Measurements from ENCODE around the gene OSBPL10.

Gene OSBPL10

GRCh38 chr3:31890742-31891469, 90.2 kb downstream of the OSBPL10 start:
- TF ChIP-seq CTCF (IDR thresholded peaks at IDR 0.05; ENCODE audit: low read depth, low read length) = no peak
- no peak overlapping the region for H3K4me3 ChIP-seq (ENCODE audit: low read depth, low read length)

GRCh38 chr3:31890007-31890406, 91.1 kb downstream of the OSBPL10 start:
- no peak for TF ChIP-seq CTCF (IDR thresholded peaks at IDR 0.05; ENCODE audit: low read depth, low read length)
- no peak overlapping the region for H3K4me3 ChIP-seq (ENCODE audit: low read depth, low read length)

GRCh38 chr3:31885235-31885634, 95.8 kb downstream of the OSBPL10 start:
- H3K4me3 ChIP-seq (ENCODE audit: low read depth, low read length) = no peak overlapping the region
- no peak for TF ChIP-seq CTCF (IDR thresholded peaks at IDR 0.05; ENCODE audit: low read depth, low read length)

- TF ChIP-seq CTCF (IDR thresholded peaks at IDR 0.05; ENCODE audit: low read depth, low read length) = no peak
Measured at GRCh38 chr3:31884251-31884650, 96.8 kb downstream of the OSBPL10 start.

GRCh38 chr3:31882895-31883294, 98.2 kb downstream of the OSBPL10 start:
- TF ChIP-seq CTCF (IDR thresholded peaks at IDR 0.05; ENCODE audit: low read depth, low read length) = no peak
- no peak overlapping the region for H3K4me3 ChIP-seq (ENCODE audit: low read depth, low read length)

More at GRCh38 chr3:31884251-31884650, 96.8 kb downstream of the OSBPL10 start:
- no peak overlapping the region for H3K4me3 ChIP-seq (ENCODE audit: low read depth, low read length)

- no peak for TF ChIP-seq CTCF (IDR thresholded peaks at IDR 0.05; ENCODE audit: low read depth, low read length)
Measured at GRCh38 chr3:31882431-31882830, 98.6 kb downstream of the OSBPL10 start.

GRCh38 chr3:31880482-31881078, 100.5 kb downstream of the OSBPL10 start:
- H3K4me3 ChIP-seq (ENCODE audit: low read depth, low read length) = no peak overlapping the region
- no peak for TF ChIP-seq CTCF (IDR thresholded peaks at IDR 0.05; ENCODE audit: low read depth, low read length)

More at GRCh38 chr3:31882431-31882830, 98.6 kb downstream of the OSBPL10 start:
- no peak overlapping the region for H3K4me3 ChIP-seq (ENCODE audit: low read depth, low read length)
